Iris pigment epithelial cell (primary cell): ENCODE measurements around the gene TSPAN9.

Source experiments
- DNase-seq: peaks from one replicate; pipeline ENCODE4 v3.0.0-alpha.2; 2011; ENCODE audit warnings: low read depth

Gene TSPAN9, protein sequence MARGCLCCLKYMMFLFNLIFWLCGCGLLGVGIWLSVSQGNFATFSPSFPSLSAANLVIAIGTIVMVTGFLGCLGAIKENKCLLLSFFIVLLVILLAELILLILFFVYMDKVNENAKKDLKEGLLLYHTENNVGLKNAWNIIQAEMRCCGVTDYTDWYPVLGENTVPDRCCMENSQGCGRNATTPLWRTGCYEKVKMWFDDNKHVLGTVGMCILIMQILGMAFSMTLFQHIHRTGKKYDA

DNA sequence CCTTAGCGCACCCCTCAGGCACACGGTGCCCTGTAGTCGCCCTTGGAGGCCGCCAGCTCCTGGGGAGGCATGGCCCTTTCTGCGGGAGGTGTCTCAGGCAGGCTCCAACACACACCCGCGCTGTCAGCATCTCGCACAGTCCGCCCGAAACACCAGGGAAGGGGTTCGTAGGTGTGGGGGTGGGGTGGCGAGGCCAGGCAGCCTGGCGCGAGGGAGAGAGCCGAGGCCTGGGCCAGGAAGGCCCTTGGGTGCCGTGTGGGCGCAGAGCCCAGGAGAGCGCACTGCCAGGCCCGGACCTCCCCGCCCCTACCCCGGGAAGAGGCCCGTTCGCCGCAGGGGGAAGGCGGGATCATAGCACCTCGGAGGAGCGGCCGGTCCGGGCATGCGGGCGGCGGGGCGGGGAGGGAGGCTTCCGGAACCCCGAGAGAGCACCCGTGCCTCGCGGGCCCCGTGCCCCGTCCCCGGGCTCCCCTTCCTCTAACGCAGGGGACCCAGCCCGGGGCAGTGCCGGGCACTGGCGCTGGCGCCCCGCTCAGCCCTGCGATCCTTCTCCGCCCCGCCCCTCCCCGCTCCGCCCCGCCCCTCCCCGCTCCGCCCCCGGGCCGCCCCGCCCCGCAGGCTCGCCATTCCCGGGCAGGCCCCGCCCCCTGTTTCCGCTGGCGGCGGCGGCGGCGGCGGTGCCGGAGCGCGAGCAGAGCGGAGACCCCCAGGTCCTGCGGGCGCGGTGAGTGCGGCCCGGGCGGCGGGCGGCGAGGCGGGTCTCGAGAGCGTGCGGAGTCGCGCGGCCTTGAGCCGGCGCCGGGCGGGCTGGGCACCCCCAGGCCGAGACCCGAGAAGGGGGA lies at the start of gene TSPAN9:
TSS of gene TSPAN9 (plus strand) at position 650 of the 842 bp plus-strand sequence. CDS start 123,815 bp downstream, outside the sequence.
- DNase-seq, result peak; percentile 52

DNA sequence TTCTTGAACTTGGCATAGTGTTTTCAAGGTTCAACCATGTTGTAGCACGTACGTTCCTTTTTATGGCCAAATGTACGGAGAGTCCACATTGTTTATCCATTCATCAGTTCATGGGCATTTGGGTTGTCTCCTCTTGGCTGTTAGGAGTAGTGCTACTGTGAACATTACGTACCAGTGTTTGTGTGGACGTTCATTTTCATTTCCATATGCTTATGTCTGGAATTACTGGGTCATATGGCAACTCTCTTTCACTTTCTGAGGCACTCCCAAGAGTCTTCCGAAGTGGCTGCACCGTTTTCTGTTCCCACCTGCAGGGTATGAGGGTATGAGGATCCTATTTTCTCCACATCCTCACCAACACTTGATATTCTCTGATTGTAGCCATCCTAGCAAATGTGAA lies 49.1 kb upstream of the TSPAN9 start:
- no peak for DNase-seq

DNA sequence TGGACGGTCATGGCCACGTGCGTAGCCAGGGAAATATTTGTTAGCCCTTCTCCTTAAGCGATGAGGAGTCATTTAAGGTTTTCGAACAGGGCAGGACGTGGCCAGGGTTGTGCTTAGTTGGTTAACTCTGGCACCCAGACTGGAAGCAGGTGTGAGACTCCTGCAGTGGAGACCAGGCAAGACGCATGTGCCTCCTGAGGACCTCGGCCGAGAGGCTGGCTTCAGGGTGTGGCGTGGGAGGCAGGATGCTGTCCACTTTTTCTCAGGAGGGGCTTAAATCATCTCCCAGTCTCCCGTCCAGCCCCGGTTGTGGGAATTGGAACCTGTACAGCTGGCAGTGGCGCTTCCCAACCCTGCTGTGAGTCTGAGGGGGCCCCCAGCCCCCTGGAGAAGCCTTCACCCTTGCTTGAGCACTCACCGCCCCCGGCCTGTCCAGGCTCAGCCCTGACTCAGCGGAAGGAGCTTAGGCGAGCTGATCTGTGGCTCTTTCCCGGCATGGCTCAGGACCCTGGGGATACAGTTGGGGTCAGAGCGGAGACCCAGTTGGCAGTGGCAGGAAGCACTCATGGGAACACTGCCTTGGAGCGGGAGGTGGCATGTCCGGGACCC lies 46.3 kb upstream of the TSPAN9 start:
- no peak for DNase-seq

DNA sequence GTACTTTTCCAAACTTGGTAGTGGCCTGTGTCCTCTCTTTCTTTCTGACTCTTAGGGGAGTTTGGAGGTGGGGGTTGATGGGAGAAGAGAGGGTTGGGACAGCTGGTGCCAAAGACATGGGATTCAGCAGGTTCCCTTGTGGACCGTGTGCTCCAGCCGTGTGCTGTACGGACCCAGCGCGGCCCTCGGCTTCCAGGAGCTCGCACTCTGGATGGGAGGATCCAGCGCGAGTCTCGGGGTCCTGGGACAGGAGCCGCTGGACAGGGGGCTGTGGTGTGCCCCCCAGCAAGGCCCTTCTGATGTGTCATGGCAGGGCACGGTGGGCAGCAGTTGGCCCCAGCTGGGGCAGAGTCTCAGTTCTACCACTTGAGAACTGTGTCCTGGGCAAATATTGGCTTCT lies 45.0 kb upstream of the TSPAN9 start:
- no peak for DNase-seq

DNA sequence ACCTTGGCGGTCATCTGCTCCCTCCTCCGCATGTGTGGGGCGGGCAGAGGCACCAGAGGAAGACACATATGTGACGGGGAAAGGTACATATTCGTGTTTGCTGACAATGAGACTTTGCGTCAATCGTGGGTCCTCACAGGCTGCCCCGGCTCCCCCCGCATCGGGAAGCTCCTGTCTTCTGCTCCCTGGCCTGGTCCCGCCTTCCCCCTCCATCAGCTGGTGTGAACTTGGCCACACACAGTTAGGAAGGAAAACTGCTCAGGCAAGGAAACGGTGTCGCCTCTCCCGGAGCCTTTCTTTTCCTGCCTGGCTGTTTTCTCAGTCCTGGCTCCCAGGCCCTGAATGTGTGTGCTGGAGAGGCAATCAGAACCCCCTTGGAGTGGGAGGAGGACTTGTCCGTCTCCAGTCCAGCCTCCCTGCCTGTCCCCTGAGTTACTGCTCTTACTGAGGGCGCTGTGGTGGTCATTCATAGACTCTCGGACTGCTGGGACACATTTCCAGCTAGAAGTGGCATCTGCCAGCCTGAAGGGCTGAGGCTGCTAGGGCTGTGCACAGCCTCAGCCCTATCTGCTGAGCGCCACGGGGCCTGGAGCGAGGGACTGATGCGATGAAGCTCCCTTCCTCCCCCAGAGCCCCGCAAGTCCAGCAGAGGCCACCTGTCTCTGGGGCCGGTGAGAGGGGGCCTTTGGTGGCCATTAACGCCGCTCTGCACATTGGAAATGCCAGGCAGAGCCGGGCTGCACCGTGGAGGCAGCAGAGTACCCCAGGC lies 44.2 kb upstream of the TSPAN9 start:
- DNase-seq, result no peak

DNA sequence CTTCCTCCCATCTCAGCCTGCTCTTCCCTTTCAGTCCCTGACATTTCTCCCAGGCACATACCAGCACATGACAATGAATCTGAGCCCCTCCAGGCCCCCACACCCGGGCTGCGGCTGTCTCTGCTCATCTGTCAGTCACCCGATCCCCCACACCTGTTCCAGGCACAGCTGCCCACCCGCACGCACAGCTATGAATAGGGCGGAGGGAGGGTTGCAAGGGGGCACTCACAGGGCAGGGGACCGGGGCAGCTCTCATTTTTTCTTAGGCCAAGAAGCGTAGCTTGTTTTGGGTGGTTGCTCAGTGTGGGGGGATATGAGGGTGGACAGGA lies 43.7 kb upstream of the TSPAN9 start:
- no peak for DNase-seq

DNA sequence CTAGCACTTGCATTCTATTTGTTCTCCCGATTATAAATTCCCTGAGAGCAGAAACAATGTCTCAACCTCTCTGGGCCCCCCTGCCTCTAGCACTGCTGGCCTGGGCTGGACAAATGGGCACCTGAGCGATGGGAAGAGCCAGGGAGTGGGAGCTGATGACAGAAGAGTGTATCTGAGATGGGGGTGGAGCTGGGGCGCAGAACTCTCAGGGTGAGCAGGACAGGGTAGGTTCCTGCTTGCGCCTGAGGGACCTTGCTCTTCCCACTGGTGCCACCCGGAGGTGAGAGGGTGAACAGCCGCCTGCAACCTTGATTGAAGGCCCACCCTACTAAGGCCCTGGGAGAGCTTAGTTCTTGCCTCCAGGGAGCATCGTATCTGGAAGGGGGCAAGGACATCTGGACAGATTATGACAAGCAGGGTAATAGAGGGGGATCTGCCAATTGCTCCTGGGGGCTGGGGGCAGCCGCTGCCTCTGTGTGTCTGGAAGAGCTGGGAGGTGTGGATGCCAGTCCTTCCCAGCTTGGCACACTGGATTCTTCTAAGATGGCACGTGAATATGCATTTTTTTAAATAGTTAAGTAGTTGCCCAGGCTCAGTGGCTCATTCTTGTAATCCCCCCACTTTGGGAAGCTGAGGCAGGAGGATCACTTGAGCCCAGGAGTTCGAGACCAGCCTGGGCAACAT lies 43.0 kb upstream of the TSPAN9 start:
- peak; percentile 78 for DNase-seq

- peak; percentile 28 for DNase-seq
Measured at GRCh38 chr12:3035171-3035570, 42.0 kb upstream of the TSPAN9 start.

DNA sequence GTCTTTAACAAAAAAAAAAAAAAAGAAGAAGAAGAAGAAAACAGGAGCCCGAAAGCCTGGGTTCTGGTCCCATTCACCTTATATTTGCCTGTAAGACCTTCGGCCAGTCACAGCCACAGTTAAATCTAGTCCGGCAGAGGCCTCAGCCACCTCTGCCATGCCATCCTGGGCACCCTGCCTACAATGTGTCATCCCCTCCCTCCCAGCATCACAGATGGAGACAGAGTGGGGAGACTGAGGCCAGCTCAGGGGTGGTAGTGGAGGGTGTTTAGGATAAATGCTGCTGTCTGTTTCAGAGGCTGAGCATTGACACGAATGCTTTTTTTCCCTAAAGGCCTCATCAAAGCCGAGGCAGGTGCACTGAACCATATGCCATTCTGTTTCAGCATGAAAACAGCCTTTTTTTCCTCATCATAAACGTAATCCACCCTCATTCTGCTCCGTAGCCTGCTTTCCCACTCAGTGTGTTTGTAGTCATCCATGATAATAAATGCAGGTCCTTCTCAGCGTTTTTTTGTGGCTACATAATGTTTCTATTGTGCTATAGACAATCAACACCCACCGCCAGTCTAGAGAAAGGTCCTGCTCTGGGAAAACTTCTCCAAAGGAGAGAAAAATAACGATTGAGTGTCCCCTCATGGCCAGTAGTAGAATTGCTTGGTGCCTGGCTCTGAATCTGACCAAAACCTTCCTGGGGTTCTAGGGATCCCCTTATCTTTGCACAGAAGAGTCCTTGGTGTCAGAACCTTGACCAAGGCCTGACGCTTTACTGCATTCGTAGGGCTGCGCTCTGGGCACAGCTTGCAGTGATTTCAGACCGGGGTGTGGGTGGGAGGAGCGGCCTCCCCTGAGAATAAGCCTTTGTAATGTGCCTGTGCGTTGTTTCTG lies 41.1 kb upstream of the TSPAN9 start:
- peak; percentile 31 for DNase-seq

DNA sequence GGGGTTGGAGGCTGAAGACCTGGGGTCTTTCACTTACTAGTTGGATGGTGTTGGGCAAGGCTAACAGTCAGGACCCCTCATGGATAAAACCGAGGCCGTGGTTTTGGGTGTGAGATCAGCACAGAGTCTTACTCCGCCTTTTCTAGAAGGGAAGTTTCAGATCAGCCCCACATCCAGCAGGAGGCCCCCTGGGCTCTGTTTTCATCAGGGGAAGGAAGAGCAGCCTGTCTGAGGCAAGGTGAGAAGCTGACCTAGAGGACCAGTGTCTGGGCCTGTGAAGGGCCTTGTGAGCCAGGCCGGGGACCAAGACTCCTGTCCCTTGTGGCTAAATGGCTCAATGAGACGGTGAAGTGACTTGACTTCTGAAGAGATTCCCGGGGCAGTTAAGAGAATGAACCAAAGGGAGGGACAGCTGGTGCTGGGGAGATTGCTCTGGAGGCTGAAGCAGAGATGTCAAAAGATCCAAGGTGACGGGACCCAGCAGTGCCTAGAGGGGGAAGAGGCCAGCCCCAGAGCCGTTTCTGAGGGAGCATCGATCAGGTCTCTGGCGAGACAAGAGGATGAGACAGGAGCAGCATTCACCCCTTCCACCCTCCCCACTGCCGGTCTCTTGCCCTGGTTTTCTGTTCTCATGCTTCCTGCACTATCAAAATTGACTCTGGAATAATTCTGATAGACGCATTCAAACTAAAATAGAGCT lies 40.1 kb upstream of the TSPAN9 start:
- DNase-seq, result no peak

GRCh38 chr12:3038166-3038565 lies 39.0 kb upstream of the TSPAN9 start:
- no peak for DNase-seq

DNA sequence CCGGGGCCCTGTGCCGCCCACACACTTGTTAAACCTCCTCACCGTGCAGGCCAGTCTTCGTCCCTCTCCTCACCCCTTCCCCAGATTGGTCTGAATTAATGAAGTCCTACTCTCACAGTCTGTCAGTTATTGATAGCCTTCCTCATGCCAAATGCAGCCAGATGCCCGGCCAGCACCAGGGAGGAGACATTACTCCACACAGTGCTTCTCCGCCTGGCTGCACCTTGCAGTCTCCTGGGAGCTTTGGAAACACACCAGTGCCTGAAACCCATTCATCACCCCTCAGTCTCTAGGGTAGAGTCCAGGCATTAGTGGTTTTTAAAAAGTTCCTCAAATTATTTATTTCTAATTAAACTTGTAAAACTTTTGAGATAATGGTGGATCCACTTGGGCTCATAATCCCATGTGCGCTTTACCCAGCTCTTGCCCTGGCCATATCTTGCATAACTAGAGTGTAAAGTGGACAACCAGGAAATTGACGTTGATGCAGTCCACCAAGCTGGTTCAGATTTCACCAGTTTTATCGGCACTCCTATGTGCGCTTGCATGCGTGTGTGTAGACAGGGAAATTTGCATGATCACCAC lies 38.2 kb upstream of the TSPAN9 start:
- no peak for DNase-seq

DNA sequence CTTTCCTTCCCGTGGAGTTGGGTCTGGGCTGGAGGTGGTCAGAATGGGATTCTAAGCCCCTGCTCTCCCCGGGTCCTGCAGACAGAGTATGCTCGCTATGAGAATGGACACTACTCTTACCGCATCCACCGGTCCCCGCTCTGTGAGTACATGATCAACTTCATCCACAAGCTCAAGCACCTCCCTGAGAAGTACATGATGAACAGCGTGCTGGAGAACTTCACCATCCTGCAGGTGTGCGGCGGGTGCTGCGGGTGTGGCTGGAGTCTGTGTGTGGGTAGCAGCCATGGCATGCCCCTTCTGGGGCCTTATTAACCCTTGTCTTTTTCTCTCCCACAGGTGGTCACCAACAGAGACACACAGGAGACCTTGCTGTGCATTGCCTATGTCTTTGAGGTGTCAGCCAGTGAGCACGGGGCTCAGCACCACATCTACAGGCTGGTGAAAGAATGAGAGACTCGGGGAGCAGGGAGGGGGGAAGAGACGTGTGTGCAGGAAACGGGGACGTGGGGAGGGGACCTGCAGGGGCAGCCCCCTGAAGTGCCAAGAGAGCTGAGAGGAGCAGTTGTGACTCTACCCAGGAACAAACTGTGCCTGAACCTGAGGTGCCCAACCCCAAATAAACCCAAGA lies 37.0 kb upstream of the TSPAN9 start:
- DNase-seq, result no peak

GRCh38 chr12:3040663-3041544 lies 36.3 kb upstream of the TSPAN9 start:
- no peak for DNase-seq

DNA sequence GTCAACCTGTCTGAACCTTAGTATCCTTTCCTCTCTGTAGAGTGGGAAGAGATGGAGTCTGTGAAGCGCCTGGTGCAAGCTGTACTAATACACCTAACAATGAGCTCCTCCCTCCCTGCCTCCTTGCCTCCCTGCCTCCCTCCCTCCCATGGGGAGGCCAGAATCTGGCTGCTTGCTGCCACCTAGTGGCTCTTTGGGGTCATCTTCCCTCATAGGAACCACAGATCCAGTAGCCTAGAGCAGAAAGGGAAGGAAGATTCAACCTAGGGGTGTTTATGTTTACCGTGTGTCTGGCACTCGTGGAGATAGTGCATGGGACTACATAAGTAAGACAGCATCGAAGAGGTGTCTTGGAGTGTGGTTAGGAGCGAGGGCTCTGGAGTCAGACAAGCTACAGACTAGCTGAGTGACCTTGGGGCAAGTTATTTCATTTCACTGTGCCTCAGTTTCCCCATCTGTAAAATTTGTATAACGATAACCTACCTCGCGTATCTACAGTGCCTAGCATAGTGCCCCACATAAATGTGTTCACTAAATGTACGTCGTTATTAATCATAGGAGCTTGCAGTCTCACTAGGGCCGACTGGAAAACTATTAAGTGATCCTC lies 35.5 kb upstream of the TSPAN9 start:
- DNase-seq, result peak; percentile 78

- no peak for DNase-seq
Measured at GRCh38 chr12:3042394-3042793, 34.8 kb upstream of the TSPAN9 start.

DNA sequence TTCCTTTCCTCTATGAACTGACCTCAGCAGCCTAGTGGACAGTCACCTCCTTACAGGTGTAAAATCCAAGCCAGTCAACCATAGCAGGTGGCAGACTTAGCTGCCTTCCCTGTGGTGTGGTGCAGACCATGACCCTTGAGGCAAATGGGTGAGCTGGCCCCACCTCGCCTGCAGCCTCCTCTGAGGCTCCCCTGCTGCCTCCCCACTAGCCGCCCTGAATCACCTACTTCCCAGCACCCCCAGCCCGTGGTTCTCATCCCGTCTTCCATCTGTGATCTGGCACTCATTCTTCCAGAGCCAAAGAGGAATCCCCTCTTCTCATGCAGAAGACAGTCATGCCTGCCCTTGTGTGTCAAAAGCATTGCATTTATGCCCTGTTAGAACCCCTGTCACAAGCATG lies 34.4 kb upstream of the TSPAN9 start:
- DNase-seq, result no peak

DNA sequence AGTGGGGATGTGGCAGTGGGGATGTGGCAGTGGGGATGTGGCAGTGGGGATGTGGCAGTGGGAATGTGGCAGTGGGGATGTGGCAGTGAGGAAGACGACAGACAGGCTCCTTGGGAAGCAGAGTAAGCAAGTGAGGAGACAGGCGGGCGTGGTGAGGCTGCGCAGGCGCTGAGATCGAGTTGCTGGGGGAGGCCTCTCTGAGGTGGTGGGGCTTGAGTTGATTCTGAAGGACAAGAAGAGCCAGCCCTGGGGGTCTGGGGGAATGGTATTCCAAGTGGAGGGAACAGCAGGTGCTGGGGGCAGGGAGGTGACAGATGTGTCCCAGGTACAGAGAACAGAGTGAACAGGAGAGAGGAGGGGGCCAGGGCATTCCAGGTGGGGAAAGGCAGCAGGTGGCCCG lies 33.8 kb upstream of the TSPAN9 start:
- DNase-seq, result no peak
